GM18505 (cell line): ENCODE measurements around the gene KLHL29.
A peak's percentile ranks its signal among the peaks of the same experiment; 100 is the strongest.
"Not testable (repeated sequence)": the region's sequence is repeated elsewhere in the genome, so short reads cannot be mapped to it uniquely, and the experiment has no call there.

Experiments
- ATAC-seq: cut with Tn5 transposase; IDR thresholded peaks from one replicate; pipeline ENCODE4 v1.9.1; 2021; ENCODE audit not compliant: unreplicated experiment
- POLR2A ChIP-seq: IDR thresholded peaks from 4 replicates; pipeline ENCODE4 v1.6.1; 2011; ENCODE audit warnings: borderline replicate concordance; ENCODE audit not compliant: insufficient read depth, insufficient read length; ENCODE audit errors: extremely low read depth

Gene KLHL29

DNA sequence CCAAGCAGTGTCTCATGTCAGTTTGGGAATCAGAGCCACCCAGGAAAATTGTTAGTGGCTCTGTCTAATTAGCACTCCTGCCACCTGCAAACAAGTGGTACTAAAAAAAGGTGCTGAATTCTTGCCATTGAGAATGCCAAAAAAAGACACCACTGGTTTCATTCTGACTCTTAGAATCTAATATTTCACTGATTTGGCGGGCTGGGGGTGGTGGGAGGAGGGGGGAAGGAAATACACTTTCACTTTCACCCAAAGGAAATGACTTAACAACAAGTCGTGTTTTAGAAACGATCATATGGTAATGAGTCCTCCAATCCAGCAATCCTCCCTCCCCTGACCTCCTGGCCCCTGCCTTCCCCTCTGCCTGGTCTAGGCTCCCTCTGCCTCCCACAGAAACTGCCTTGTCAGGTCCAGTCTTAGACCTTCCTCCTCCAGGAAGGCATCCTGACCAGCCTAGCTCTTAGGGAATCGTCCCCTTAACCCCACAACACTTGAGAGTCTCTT, 4.4 kb upstream of the KLHL29 start:
- ATAC-seq = peak; percentile 34
- TF ChIP-seq POLR2A = no peak

DNA sequence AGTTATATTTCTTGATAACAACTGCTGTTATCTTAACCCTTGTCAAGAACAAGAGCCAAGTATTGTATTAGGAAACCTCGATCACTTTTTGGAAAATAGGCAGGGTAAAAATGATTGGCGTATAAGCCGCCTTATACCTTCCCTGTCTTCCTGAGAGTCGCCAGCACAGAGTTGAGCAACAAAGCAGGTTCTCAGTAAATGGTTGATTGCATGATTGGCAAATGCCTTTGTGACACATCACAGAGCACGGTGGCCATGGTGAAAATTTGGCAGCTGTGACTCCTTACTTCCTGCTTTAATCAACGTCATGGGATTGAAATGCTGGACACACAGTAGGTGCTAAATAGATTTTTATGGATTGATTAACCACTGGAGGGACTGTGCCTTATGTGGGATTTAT, 3.9 kb upstream of the KLHL29 start:
- no peak for TF ChIP-seq POLR2A
- no peak for ATAC-seq

DNA sequence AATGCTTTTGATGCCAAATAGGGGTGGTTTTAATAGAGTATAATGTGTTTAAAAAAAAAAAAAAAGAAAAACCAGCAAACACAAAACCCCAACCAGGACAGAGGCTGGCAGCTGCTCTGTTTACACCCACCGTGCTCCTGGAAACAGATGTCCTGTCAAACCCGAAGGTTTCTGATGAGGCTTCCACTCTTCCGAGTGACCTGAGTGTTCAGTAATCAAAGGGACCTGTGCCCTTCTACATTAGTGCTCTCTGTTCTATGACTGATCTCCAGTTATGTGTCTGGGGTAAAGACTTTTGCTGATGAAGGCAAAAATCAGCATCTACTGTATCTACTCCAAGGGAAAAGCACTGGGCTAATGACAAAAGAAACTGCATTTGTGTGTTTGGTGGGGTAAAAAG, 3.5 kb upstream of the KLHL29 start:
- no peak for ATAC-seq

DNA sequence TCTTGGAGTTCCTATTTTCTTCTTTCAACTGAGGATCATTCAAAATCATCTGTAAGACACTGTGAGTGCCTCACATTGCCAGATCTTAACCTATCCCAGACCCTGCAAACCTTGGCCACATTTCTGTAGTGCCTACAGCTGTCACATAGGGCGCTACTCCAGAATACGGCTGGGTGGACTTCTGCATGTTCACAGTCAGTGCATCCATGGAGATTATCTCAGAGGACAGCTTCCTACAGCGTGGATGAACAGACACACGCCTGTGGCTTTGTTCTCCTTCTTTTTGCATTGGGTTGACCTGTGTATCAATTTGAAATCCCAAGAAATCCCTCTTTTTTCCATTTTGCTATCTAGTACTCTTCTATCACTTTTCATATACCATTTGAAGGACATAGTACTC, 1.9 kb upstream of the KLHL29 start:
- no peak for TF ChIP-seq POLR2A
- no peak for ATAC-seq

More for the DNA sequence above, 3.5 kb upstream of the KLHL29 start:
- TF ChIP-seq POLR2A = no peak

DNA sequence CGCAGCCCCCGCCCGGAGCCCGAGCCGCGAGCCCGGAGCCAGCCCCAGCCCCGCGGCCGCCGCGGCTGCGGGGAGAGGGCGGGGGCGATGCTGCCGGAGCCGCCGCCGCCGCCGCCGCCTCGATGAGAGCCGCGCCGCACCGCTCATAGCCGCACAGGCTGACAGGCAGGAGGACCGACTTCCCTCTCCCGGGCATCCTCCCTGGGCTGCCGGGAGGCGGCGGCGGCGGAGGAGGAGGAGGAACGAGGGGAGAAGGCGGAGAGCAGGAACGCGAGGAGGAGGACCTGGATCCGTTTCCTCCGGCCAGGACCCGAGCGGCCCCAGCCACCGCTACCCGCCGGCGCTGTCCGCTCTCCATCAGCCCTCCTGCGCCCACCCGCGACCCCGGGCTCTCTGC, 370 bp downstream of the KLHL29 start:
- peak; percentile 32 for ATAC-seq
- TF ChIP-seq POLR2A = no peak

DNA sequence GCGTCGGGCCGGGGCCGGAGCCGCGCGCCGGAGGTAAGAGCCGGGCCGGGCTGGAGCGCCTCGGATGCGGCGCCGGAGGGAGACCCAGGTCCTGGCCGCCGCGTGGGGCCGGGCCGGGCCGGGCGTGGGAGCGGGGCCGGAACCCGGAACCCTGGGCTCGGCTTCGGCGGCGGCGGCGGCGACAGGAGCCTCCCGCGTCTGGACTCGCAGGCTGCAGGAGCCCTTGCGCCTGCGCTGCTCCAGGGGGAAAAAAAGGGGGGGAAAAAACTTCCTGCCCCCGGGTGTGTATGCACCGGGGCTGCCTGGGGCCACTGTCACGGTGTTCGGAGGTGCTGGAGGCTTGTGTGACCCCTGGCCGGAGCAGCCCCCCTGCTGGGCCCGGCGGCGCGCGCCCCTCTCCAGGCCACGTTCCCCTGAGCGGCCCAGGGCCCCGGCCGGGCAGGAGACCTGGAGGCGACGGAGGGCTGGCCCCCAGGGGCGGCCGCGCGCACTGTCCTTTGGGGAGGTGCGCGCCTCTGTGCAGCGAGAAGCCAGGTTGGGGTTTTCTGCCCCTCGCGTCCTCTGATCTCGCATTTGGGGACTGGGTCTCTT, 864 bp downstream of the KLHL29 start:
- peak; percentile 21 for ATAC-seq
- no peak for TF ChIP-seq POLR2A

DNA sequence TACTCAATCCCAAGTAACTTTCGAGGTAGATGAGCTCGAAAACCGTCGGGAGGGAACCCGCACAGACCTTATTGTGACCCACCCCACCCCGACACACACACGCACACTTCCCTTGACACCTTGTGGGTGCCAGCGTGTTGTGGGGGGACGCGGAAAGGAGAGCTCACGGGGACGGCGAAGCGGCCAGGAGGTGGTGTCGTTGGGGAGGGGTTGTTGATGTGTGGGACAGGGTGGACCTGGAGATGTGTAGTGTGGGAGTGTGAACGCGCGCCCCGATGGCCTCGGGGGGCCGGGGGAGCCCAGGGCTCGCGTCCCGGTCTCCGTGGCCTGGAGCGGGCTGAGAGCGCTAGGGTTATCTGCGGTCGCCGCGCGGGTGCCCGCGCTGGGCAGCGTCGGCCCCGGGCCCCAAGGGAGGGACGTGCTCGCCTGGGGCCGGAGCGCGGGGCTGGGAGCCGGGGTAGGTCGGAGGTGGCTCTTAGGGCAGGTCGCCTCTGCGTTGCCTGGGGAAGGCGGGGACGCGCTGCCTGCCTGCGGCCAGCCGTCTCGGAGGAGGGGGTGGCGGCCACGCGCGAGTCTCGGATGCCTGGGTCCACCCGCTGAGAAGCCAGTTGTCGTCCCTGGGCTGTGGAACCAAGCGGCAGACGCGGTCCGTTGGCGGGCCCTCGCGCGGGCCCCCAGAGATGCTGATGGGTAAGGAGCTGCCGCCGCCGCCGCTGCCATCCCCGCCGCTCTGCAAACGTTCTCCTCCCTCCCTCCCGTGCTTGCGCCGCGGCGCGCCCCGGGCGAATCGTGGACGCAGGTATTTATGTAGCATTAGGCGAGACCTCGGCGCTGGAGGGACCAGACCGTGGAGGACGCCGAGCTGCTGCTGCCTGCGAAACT, 1.6 kb downstream of the KLHL29 start:
- no peak for ATAC-seq
- TF ChIP-seq POLR2A = peak; percentile 35

DNA sequence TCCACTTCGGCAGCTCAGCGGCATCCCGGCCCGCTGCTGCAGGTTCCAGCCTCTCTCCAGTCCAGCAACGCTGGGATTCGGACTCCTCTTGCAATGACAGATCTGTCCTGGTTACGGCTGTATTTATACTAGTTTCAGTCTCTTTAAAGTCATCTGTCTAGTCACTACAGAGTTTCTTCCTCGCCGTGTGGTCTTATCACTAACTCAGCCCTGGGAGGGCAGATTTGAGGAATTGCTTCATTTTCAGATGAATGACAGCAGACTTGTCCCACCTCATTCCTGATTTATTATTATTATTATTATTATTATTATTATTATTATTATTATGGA, 2.2 kb downstream of the KLHL29 start:
- no peak for TF ChIP-seq POLR2A
- ATAC-seq = no peak

DNA sequence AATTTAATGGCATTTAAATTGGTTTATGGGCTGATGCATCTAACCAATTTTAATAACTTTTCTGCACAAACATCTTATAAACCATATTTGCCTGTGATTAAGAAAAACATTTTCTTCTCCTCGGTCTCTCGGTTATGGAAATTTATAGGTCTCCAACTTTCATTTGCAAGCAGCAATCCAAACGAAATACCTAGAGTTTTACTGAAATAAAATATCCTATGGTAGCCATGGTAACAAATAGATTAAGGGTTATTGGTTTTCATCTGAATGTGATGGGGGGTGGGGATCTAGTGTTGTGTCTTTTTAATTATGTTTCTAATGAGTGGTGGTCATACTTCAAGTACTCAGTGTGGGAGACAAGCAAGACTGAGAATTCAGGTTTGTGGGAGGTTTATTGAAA, 2.9 kb downstream of the KLHL29 start:
- TF ChIP-seq POLR2A = no peak
- no peak for ATAC-seq

DNA sequence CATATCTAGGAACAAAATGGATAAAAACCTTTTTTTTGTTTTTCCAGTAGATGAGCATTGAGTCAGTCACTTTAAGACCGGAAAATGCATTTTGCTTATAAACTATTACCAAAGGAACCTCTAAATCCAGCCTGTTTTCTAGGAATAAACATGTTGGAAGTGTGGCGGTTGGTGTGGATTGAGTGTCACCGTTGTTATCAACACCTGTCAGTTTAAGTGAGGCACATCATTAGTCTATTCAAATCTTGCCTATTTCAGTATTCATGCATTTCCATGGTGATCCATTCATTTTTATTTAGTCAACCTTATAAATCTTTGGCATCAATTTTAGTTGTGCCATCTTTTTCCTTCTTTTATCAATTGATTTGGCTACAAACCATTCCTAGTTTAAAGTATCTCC, 3.3 kb downstream of the KLHL29 start:
- no peak for TF ChIP-seq POLR2A
- no peak for ATAC-seq

DNA sequence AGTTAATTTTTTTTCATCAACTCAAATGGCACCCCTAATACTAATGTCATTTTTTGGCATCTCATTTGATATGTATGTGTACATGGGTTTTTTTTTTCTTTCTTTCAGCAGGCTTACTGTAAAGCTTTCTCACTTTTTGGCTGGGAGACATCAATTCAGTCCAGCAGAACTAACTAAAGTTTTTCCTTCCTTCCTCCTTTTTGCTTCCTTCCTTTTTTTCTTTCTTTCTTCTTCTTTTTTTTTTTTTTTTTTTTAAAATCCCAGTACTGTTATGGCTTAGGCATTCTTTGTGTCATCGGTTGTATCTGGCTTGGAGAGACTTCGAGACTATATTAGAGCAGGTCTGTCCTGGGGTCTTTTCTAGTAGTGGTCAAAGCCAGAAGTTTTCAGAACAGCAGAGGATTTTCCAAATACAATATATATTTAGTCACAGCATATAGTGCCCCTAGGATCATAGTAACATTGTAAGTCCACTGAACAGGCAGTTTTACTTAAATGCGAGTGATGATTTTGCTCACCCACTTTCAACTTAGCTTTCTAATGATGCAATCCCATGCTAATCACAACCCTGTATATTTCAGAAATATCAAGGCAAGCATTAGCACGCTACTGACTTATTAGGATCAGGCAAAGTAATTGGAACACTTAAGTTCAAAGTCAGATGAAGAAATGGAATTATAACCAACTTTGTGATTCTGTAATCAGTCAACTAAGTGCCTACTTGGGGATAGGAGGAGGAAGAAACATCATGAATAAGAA, 4.0 kb downstream of the KLHL29 start:
- TF ChIP-seq POLR2A = no peak

DNA sequence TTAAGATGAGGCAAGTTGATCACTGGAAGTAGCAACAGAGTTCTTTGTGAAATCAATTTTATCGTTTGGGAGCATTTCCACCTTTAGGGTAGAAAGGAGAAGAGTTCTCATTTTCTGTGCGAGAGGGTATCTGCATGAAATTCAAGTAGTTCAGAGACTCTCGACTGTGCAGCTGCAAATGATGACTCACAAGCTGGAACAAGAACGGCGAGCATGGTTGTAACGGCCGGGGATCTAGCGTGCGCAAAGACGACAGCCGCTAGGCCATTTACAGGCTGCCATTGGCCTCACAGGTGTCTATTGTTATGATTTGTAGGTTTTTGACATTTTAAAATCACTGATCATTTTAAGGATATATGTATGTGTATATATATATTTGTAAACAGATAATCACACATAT, 5.2 kb downstream of the KLHL29 start:
- no peak for ATAC-seq

More for the DNA sequence above, 4.0 kb downstream of the KLHL29 start:
- no peak for ATAC-seq

DNA sequence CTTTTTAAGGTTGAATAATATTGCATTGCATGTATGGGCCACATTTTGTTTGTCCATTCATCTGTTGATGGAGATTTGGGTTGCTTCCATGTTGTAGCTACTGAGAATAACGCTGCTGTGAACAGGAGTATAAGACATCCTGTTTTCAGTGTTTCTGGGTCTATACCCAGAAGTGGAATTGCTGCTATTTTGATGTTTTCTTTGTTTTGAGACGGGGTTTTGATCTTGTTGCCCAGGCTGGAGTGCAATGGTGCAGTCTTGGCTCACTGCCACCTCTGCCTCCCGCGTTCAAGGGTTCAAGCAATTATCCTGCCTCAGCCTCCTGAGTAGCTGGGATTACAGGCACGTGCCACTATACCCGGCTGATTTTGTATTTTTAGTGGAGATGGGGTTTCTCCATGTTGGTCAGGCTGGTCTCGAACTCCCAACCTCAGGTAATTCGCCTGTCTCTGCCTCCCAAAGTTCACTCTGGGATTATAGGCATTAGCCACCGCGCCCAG, 6.3 kb downstream of the KLHL29 start:
- ATAC-seq = not testable (repeated sequence)

More for the DNA sequence above, 5.2 kb downstream of the KLHL29 start:
- TF ChIP-seq POLR2A = no peak
